NT2/D1 (cell line): ENCODE results near the gene ZNF385B.

ENCODE experiments used
- SUZ12 ChIP-seq: IDR thresholded peaks from 2 replicates; pipeline ENCODE4 v1.6.1; 2011; ENCODE audit not compliant: insufficient read length, insufficient read depth; ENCODE audit errors: extremely low read depth
- ZNF274 ChIP-seq: IDR thresholded peaks from 2 replicates; pipeline ENCODE4 v1.6.1; 2011; ENCODE audit warnings: mild to moderate bottlenecking, low read depth, low read length

- TF ChIP-seq SUZ12 (no peak), ZNF274 (no peak)
Observed at GRCh38 chr2:179479947-179480346, 381.5 kb downstream of the ZNF385B start.
